ENCODE data around the gene KHDRBS2.

Gene KHDRBS2

DNA sequence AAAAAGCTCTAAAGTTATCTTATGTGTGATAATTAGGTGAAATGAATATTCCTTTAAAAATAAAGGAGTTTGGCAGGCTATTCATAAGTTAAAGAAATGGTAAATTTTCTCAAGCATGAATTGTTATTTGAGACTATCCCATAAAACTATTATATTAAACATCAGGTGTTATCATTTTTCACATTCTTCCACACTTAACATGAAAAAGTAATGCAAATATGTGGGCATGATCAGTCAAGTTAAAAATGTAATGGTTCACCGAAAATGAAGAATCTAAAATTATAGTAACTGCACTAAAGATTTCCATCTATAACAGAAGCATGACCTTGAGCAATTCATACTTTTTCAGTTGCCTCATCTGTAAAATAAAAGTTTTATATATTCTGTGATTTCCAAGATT, 110.8 kb downstream of the KHDRBS2 start:
- DNase-seq (ENCODE audit: low read depth): no peak

DNA sequence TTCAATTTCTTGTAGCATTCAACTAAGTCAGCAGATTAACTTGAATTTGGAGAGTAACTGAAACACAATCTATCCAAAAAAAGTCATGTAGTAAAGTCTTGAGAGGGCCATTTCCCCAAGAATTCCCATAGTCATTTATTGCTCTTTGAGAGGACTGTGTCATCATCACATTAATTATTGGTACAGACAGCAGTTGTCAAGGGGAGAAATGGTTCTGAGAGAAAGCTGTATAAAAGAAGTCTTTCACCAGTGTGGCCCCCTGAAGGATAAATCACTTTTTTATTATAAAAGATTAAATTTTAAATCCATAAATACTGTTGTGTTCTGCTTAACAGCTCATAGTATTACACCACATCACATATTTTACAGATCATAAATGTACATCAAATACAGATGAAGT, 111.5 kb downstream of the KHDRBS2 start:
- no peak for DNase-seq (ENCODE audit: low read depth)

DNA sequence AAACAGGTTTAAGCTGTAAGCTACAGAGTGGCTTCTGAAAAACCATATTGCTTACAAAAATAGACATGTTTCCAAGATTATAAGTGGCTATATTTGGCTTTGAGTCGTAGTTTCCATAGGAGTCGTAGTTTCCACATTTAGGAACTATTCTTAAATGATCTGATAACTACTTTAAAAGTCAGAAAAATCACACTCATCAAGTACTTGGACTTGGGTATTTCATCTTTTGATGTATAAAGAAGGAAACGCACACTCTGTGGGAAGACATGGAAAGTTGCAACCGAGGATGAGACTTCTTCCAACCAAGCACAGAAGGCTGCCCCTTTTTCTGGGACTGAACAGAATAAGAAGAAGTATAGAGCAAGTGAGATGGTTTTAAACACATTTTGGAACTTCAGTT, 118.3 kb downstream of the KHDRBS2 start:
- no peak for DNase-seq (ENCODE audit: low read depth)

DNA sequence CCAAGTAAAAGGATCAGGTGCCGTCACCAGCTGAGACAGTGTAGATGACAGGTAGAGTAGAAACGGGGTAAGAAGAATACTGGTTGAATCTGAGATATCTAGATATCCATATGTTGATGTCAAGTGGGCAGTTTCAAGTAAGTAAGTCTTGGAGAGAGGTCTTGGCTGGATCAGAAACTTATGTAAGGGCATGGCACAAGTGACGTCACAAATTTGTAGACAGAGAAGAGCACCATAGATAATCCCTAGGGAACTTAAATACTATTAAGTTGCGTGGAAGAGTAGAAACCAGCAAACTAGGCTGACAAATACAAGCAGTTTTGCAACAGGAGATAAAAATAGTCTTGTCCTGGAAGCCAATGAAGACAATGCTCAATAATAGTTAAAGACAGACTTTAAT, 123.2 kb downstream of the KHDRBS2 start:
- DNase-seq (ENCODE audit: low read depth): no peak

DNA sequence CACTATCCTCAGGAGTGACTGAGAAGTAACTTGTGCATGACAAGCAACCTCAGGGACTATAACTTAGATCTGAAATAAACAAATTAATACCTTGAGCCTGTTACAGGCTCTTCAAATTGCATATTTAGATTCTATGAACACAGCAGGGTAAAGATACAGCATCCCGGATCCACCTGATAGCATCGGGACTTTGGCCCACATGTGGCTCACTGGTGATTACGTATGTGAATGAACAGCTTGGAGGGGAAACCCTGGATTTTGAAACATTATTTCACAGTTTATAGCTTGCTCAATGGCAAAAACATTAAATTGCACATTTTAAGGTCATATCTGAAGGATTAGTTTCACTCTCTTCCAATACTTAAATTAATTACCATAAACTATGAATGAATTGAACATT, 133.2 kb downstream of the KHDRBS2 start:
- no peak for DNase-seq (ENCODE audit: low read depth)

DNA sequence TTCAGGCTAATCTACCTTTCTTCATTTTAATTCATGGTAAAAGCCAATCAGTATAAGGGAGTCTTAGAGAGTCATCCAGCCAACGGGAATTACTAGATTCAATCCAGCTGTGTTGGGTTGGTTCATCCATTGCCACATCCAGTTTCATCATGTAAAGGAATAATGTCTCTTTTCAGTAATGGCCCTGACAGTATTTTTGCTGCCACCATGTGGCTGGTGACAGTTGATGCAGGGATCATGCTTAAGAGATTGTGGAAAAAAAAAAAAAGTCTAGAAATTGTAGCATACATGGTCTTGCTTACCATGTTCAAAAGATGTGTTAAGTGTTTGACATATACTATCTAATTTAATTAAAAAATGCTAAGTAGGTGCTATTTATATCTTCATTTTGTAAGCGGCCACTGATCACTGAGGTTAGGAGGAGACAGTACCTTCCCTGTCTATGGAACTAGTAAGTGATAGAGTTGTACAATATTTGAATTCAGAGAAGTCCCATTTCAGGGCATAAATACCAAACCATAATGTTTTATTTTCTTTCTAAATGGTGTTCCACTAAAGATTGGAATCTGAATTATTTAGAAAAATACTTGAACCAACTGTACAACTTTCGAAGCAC, 135.9 kb downstream of the KHDRBS2 start:
- no peak for DNase-seq (ENCODE audit: low read depth)

DNA sequence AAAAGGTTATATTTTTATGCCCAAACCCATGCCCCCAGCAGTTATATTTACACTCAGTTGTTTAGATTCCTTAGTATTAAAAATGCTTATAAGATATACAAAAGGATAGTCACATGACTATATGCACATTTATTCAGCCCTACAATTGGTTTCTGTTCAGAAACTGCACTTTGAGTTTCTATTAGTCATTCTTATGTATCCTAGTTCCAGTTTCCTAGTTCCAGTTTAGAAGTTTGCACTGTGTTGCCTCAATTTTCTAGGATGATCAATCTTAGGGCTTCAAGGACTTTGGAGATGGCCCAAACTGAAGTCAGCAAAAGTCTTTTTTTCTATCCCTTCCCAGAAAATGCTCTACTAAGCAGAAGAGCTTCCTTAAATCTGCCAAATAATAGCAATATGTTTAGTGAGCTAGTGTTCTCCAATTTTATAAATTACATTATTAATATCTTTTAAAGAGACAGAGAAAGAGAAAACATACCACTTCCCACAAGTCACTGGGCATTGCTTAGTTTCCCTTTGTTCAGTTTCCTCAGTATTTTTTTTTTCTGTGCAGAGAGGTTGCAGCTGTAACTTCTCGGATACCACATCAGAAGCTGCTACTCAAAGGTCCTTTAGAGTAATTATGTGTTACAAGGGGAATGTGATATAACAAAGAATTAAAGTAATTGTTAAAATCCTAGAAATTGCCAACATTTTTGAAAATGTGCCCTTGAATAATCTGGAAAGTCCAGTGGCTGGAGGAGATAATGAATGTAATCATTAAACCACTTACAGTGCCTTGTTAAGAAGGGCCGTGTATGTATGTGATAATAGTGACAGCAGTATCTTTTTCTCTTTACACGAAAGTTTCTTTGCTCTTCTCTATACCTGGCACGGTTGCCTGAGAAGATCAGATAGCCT, 138.8 kb downstream of the KHDRBS2 start:
- no peak for DNase-seq (ENCODE audit: low read depth)

DNA sequence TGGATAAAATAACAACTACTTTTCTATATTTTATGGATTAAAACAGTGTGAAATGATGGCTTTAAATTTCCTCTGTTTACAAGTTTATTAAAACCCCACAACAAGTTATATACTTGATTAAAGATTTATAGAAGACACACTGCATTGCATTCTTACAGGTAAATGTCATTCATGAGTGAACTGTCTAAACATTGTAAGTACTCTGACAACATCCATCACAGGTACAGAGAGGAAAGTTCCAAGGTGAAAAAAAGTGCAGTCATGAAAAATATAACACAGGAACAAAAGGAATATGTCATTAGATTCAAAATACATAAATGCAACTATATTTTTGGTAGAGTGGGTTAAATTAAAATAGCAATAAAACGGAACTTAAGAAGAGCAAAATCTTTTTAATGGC, 156.9 kb downstream of the KHDRBS2 start:
- DNase-seq (ENCODE audit: low read depth): no peak

DNA sequence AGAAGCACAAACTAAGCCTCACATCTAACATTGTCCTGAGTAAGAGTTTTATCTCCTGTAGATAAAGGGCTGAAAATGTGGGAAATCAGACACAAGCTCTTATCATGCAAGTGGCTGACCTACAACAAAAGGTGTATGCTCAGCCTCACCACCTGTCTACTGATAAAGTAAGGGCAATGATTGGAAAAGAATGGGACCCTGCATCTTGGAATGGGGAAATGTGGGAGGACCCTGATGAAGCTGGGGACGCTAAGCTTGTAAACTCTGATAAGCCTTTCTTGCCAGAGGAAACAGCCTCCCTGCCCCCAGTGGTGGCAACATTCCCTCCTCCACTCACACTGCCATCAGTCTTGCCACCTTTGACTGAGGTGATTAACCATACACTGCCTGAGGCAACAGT, 166.6 kb downstream of the KHDRBS2 start:
- no peak for DNase-seq (ENCODE audit: low read depth)

DNA sequence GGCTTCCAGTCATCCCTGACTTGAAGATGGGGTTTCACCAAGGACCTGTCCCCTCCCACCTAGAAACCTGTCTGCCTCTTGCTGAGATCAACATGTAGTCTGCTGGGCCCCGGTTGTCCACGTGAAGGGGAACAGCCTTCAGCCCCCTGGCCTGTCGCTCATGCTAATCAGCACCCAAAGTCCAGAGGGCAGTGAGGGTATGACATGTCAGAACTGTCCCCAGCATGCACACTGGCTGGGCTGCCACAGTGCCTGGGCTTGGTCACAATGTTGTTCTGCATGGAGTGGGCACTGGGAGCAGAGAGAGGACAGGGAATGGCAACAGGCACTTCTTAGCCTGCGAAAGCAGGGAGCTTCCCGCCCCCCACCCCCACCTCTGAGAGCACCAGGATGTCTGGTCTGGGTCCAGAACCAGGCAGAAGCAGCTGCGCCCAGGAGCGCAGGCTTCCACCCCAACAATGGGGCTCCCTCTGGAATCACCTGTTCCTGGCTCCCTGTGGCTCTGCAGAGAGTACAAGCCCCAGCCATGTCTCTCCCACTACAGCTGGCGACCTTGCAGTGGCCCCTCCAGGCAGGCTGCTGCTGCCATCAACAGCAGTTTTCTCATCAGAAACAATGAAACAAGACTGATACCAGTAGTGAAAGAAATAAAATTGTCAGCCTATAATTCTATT, 182.7 kb downstream of the KHDRBS2 start:
- no peak for DNase-seq (ENCODE audit: low read depth)

DNA sequence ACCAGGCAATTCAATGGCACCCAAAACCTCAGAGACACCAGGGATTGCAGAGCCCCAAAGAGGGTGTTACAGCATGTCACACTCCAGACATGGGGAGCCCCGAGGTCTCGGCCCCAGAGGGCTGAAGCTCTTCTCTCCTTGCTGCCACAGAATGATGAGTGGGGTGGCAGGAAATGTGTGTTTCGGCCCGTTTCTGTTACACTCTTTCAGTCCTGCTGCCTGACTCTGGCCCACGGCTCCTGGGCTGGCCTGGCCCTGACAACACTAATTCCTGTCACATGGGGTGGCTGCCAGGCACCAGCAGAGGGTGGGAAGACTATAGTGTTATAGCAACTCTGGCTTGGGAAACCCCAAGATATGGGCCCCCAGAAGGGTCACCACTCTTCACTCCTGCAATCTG, 183.6 kb downstream of the KHDRBS2 start:
- no peak for DNase-seq (ENCODE audit: low read depth)

DNA sequence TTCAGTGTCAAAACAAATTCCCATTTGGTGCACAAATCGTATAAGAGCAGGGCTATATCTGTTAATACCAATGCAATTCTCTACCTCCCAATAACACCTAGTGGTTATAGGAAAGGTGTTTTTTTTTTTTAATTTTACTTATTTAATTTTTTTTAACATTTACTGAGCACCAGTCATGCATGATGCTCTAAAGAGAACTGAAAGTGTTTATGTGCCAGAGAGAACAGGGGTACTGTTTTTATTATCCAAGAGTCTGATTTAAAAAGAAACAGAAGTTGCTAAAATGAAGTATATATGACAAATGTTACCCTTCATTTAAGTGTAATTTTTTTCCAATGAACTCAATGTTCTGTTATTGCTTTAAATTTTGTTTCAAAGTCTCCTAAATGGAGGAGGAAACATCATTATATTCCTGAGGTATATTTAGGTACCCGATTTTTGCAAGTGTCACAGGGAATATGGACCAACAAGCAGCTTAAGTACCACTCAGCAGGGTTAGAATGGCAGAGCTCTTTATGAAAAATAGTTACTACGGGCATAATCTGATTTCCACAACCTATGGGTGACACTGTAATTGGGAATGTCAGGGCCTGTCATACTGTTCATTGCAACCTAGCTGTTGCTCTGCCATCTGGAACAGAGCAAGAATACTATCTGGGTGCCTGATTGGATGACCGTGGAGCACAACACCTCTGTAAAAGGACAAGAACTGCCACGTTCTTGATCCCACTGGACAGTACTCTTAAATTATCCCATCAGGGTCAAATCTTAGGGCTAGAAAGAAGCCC, 195.4 kb downstream of the KHDRBS2 start:
- no peak for DNase-seq (ENCODE audit: low read depth)

DNA sequence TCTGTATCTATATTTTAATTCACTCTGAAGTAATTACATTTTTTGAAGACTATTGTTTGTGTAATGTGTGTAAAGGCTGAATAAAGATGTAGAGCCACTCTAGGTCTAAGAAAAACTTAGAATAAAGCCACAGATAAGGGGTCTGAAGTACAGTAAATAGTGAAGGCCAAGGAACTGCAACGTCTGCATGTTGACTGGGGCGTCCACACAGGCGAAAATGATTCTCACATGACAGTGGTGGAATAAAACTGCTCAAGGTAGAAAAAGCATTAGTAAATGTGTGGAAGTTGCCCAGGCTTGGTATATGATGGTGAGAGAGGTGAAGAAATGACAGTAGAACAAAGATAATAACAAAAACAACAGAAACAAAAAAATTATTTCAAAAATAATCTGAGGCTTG, 196.2 kb downstream of the KHDRBS2 start:
- DNase-seq (ENCODE audit: low read depth): no peak

DNA sequence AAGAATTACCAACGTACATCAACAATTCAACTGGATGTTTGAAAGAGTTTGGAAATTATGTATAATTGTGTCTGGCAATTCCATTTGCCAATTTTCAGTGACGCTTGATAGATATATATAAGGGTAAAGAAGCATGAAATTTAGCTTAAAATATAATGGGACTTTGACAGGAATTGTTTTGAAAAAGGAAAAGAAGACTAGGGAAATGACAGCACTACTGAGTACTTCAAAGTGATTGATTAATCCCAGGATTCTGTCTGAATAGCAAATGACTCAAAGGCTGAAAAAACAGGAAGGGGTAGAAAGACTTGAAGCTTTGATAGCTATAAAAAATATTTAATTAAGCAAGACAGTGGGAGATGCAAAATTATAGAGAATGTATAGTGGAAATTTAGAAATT, 200.0 kb downstream of the KHDRBS2 start:
- no peak for DNase-seq (ENCODE audit: low read depth)

DNA sequence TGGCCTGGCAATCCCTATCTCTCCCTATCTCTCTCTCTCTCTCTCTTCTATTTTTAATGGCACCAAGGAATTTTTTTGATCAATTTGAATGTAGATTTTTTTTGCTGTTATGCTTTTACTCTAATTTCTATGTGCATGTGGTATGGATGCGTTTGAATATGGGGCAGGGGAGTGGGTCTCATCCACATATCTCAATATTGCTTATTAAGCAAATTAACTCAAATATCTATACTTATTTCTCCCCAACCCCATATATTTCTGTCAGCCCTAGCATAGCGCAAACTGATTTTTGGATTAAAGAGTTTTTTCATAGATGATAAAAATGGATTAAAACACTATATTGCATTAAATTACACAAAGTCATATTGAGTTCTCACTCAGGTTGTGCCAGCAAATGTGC, 210.2 kb downstream of the KHDRBS2 start:
- no peak for DNase-seq (ENCODE audit: low read depth)

DNA sequence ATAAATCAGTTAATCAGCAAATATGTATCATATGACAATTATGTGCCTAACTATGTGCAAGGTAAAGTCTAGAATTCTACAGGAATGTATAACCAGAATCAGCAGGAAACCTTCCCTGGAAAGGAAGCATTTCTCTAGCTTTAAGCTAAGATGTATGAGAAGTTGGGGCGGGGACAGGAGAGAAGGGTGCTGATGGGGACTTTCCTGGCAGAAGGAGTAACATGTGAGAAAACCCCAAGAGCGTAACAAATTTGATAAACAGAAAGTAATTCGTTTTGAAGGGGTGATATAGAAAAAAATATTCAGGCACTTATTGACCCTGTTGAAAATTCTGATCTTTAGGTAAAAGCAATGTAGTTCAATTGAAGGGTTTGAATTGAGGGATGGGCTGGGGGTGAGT, 226.1 kb downstream of the KHDRBS2 start:
- no peak for DNase-seq (ENCODE audit: low read depth)

DNA sequence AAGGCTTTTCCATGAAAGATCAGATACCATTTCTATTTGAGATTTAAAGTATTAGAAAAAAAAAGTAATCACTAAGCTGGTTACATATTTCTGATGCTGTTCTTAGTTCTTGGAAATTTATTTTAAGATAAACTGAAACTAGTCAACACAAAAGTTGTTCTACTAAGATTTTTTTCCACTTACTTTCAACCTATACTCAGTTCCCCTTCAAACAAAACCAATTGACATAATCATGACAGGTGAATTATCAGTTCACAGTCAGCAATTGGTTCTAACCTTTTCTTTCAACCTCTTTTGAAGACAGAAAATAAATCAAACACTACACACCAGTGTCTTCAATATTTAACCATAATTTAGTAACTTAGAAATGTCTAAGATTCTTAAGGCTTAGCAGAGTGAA, 228.7 kb downstream of the KHDRBS2 start:
- no peak for DNase-seq (ENCODE audit: low read depth)

DNA sequence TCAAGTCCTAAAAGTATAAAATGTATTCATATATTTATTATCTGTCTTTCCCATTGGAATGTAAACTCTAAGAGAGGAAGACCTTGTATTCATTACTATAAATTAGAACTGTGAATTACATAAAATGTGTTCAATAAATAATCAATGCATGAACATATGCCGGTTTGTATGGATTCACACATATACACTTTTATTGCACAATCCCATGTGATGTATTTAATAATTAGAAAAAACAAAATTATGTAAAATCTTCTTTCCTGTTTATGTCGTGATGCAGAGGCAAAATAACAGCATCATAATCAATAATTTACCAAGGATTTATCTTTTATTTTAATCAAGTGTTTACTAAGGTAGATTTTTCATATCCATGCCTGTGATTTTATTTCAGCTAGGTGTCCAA, 240.5 kb downstream of the KHDRBS2 start:
- DNase-seq (ENCODE audit: low read depth): no peak

DNA sequence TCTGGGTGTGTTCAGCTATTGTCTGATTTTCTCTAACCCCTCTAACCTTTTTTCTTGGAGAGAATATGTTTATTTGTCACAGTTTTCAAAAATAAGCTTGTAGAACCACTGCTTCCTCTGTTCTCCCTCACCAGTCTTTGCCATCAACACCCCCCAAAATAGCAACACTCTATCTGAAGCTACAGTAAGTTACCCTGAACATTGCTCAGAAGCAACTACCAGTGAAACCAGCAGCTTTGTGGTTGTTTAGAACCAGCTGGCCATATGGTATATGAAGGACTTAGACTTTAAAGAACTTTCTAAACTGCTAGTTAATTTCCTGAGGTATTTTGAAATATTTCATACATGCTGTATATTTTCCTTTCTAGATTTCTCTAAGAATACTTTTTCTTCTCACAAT, 242.9 kb downstream of the KHDRBS2 start:
- no peak for DNase-seq (ENCODE audit: low read depth)

DNA sequence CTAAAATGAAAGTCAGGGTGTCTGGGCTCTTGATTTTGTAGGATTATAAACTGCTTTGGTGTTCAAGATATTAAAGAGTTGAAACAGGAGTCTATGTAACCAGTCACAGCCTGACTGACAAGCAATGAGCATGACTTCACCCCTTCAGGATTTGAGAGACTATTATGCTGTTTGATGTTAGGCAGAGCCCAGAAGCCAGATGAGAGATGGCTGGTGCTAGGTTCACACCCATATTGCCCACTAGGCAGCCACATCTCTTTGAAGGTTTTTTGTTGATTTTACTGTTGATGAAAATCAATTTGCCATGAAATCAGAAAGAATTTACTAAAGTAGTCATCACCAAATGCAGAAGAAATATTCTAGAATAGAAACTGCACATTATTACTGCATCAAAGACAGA, 243.6 kb downstream of the KHDRBS2 start:
- DNase-seq (ENCODE audit: low read depth): no peak

DNA sequence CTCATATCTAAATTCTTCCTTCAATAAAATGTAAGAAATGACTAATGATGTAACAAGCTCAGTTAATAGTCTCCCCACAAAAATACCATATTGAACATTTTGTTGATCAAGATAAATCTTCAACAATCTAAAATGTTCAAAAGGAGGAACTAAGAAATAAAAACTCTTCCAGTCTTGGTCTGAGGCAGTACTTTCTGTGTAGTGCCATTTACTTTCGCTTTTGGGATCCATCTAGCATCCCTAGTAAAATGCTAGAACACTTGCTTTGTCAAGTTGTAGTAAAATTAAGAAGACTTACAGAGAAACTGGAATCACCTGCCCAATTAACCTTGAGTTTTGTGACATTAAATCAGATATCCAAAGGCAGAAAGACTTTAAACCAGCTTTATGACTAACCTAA, 246.4 kb downstream of the KHDRBS2 start:
- no peak for DNase-seq (ENCODE audit: low read depth)

DNA sequence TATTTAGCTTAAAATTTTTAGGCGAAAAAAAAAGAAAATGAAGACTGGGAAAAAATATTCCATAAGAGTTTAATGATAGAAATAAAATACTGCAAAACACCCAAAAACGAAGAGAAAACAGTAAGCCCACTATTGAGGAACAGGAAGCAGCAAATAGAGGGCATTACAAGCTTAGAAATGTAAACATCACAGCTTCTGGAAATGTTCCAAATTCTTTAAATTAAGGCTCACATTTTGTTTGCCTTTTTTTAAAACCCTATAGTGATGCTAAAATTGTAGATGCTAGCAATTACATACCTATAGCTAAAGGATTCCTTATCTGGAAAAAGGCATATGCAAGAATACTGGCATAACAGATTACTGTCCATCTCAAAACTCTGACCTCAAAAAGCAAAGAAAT, 248.6 kb downstream of the KHDRBS2 start:
- DNase-seq (ENCODE audit: low read depth): no peak

DNA sequence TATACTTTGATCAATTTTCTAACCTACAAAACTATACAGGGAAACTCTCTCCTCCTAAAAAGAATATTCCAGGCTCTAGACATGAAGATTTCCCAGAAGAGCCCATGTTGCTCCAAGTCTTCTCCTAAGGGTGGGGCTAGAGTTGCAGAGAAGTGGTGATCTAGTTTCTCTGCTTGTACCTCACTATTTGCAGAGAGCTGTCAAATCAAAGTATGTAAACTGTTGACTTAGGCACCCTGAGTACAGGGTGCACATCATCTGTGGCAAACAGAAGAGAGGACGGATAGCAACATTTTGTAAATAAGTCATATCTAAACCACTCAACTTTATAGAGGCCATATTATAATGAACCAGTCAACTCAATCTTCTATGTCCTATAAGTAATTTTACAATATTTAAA, 250.1 kb downstream of the KHDRBS2 start:
- DNase-seq (ENCODE audit: low read depth): no peak
